NB4 (cell line): ENCODE data around the gene NAV1.

Experiments
- DNase-seq: peaks from one replicate; pipeline ENCODE4 v3.0.0; 2010; ENCODE audit warnings: low read depth
- H3K4me3 ChIP-seq: one replicate; pipeline ENCODE4 v1.5.1; 2011; ENCODE audit warnings: mild to moderate bottlenecking, low read depth, low read length, moderate library complexity
- MYC ChIP-seq: IDR thresholded peaks from 2 replicates; pipeline ENCODE4 v1.6.1; 2011; ENCODE audit warnings: low read depth, low read length
- POLR2A ChIP-seq: IDR thresholded peaks from 2 replicates; pipeline ENCODE4 v1.6.1; 2011; ENCODE audit warnings: mild to moderate bottlenecking; ENCODE audit not compliant: insufficient read length; ENCODE audit errors: extremely low read depth
- TF ChIP-seq, protein P1 (sequence below): IDR thresholded peaks from one replicate; pipeline ENCODE4 v1.5.1; 2012; ENCODE audit warnings: low read depth, low read length
- TF ChIP-seq, protein P2 (sequence below): IDR thresholded peaks from 2 replicates; pipeline ENCODE4 v1.6.1; 2011; ENCODE audit warnings: low read depth, low read length

Gene NAV1

DNA sequence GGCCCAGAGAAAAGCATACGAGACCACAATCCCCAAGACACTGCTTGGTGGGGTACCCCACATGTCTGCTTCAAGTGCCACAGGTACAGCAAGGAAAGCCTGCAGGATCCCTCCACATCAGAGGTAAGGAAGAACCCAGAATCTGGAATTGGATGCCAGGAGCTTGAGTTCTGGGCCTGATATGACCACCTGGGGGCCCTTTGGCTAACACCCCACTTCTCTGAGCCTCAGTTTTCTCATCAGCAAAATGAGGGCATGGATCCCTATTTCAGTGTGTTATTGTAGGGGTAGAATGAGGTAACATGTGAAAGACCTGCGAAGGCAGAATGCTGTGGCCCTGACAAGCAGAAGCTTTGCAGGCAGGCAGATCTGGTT is 24.5 kb downstream of the NAV1 start:
- DNase-seq: no peak
- no peak overlapping the region for H3K4me3 ChIP-seq
- TF ChIP-seq, protein P1, sequence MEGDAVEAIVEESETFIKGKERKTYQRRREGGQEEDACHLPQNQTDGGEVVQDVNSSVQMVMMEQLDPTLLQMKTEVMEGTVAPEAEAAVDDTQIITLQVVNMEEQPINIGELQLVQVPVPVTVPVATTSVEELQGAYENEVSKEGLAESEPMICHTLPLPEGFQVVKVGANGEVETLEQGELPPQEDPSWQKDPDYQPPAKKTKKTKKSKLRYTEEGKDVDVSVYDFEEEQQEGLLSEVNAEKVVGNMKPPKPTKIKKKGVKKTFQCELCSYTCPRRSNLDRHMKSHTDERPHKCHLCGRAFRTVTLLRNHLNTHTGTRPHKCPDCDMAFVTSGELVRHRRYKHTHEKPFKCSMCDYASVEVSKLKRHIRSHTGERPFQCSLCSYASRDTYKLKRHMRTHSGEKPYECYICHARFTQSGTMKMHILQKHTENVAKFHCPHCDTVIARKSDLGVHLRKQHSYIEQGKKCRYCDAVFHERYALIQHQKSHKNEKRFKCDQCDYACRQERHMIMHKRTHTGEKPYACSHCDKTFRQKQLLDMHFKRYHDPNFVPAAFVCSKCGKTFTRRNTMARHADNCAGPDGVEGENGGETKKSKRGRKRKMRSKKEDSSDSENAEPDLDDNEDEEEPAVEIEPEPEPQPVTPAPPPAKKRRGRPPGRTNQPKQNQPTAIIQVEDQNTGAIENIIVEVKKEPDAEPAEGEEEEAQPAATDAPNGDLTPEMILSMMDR: no peak
- TF ChIP-seq, protein P2, sequence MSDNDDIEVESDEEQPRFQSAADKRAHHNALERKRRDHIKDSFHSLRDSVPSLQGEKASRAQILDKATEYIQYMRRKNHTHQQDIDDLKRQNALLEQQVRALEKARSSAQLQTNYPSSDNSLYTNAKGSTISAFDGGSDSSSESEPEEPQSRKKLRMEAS: no peak
- TF ChIP-seq POLR2A (no peak), MYC (no peak)

DNA sequence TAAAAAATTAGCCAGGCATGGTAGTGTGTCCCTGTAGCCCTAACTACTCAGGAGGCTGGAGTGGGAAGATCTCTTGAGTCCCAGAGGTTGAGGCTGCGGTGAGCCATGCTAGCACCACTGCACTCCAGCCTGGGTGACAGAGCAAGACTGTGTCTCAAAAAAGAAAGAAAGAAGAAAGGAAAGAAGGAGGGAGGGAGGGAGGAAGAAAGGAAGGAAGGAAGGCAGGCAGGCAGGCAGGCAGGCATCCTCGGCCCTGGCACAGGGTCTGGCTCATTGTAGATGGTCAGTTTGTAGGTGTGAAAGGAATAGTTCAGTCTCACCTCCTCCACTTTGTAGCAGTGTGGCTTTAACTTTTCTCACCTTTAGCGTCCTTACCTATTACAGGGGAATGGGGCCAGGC is 25.0 kb downstream of the NAV1 start:
- no peak overlapping the region for H3K4me3 ChIP-seq
- TF ChIP-seq, protein P2: no peak
- no peak for TF ChIP-seq POLR2A
- no peak for TF ChIP-seq MYC
- TF ChIP-seq, protein P1: no peak
- no peak for DNase-seq

DNA sequence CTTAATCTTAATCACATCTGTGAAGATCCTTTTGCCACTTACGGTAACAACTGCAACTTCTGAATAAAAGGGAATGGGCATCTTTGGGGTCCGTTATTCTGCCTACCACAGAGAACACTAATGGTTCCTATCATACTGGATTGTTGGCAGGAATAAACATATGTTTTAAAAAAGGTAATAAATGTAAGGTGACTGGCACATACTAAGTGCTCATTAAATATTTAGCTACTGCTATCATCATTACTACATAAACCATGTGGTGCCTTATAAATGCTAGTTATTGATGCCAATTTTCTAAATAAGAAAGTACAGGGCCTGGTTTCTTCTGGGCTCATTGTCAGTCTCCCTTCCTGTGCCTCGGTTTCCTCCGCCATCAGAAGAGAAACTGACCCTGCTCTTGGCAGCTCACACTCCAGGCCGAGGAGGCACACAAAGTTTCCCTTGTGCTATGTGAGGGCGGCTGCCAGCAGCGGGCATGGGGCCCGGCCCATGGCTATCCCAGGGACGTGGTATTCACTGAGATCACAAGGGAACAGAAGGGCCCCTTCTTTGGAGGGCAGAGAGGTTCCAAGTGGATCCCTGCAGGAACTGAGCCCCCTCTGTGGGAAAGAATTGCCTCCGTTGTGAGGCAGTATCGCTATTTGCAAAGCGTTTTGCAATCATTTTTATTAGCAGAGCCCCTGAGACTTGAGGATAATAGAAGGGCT is 26.2 kb downstream of the NAV1 start:
- no peak overlapping the region for H3K4me3 ChIP-seq
- DNase-seq: no peak
- TF ChIP-seq, protein P1: no peak
- TF ChIP-seq MYC: no peak
- TF ChIP-seq, protein P2: no peak
- no peak for TF ChIP-seq POLR2A

DNA sequence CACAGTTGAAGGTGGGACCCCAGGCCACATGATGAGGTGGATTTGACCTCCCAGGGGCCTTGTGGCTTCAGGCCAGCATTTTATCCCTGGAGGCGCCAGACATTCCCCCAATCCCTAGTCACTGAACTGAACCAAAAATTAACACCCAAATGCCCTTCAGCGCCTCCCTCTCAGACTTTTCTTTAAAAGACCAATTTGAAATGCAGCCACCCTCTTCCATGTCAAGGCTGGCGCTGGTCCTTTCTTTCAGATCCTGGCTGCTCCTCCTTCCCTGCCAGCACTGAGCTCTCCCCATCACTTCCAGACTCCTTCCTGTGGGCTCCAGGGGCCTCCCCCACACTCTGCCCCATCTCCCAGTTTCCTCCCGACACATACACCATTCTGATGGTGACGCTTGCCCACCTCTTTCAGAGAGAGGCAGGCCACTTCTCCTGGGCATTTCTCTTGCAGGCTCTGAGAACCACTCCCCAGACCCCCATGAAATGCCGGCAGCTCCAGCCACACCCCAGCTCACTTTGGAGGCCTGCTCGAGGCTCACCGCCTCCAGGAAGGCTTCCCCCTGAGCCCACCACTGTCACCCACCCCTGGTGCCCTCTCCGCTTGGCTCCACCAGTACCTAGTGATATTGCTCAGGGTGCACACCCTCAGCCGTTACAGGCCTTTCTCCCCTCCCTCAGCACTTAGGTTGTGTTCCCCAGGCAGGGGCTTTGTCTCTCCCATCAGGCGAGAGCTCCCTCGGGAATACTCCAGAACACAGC is 27.0 kb downstream of the NAV1 start:
- DNase-seq: no peak
- TF ChIP-seq POLR2A (no peak), MYC (no peak)
- H3K4me3 ChIP-seq: no peak overlapping the region

DNA sequence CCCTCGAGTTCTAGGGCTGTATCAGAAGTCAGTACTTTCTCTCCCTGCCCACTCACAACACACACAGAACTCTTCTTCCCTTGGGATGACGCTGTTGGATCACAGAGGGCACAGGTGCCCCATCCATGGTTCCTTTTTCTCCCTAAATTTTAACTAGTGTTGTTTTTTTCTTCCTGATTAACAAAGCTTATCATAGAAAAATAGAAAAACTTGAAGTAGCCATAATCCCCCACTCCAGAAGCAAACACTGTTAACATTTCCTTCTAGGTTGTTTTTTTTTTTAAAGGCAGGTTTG is 27.5 kb downstream of the NAV1 start:
- TF ChIP-seq POLR2A: no peak
- TF ChIP-seq MYC: no peak
- TF ChIP-seq, protein P2: no peak
- TF ChIP-seq, protein P1: no peak
- DNase-seq: no peak
- no peak overlapping the region for H3K4me3 ChIP-seq

DNA sequence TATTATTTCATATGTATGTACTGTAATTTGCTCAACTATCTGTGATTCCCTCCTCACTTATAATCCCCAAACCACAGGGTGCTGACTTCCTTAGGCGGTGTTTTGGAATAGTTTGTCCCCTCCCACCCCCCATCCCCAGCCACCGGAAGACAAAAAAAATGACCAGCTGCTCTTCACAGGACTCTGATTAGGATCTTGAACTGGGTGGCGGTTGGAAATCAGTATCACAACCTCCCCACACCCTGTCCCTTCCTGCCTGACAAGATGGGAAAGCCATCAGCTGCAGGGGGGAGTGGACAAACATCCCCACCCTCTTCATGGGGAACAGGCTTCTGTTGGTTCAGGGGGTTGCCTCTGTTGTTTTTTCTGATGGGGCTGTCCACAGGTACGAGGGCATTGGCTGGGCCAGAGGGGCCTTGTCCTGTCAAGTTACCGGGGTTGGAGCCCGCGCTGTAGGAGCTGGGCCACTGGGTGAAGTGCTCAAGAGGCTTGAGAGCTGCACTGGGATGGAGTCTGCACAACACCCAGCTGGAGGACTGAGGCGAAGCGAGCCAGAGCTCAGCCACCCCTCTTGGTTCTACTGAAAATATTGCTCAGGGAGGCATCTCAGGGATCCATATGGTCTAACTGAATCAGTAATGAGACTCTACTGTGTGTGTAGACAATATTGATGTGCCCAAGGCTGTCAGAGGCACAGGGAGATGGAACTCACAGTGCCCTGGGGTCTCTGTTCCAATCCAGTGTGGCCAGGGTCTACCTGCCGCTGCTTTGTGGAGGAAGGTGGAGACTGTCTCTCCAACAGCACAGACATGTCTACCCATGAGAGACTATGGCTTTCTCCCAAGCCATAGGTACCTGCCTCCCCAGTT is 28.2 kb downstream of the NAV1 start:
- TF ChIP-seq, protein P1: no peak
- no peak for TF ChIP-seq POLR2A
- TF ChIP-seq, protein P2: no peak
- TF ChIP-seq MYC: no peak
- no peak overlapping the region for H3K4me3 ChIP-seq
- DNase-seq: no peak
